ENCODE results near the gene SUSD4. TPM values are rescaled to one million over a fixed set of nuclear protein-coding genes. Genes with fewer than 3 reads are reported as not detected.
A peak's percentile ranks its signal among the peaks of the same experiment; 100 is the strongest.

SUSD4 gene
- total and polyA plus RNA-seq, 7 experiments from 2014 or later = 0.10 to 21.5 (median 7.7) TPM

DNA sequence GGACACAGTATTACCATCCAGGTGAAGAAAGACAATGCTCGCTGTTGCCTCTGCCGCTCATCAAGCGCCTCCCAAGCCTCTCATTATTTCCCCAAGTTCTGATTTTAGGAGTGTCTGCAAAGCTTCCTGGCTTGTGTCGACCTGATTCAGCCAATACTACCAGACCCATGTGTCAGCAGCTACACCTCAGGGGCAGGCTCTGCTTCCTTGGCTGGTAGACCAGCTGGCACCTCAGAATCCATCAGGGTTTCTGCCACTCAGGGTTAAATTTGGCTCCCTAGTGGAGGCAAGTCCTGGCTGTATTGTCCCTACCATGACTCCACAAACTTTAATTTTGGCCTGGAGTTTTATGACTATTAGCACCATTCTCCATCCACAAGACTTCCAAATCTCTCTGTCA is 35.4 kb downstream of the SUSD4 start:
- H3K36me3 ChIP-seq (ENCODE audit: control insufficient read depth in 2 of 3, insufficient read depth in 3 of 3, low read length in 3 of 3) = no peaks in the 10 kb centered on the region
- POLR2A ChIA-PET = no interaction called here
- CTCF ChIA-PET = no interaction called here

DNA sequence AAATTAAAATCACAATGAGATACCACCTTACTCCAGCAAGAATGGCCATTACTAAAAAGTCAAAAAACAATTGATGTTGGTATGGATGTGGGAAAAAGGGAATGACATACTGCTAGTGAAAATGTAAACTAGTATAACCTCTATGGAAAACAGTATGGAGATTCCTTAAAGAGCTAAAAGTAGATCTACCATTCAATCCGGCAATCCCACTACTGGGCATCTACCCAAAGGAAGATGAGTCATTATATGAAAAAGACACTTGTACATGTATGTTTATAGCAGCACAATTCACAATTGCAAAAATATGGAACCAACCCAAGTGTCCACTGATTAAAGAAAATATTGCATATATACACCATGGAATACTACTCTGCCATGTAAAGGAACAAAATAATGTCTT is 37.2 kb downstream of the SUSD4 start:
- ChIA-PET POLR2A (interaction anchor here (0.7 kb wide), 1 partner anchor 905 kb away, joined by 3 read pairs; no protein-coding TSS in a partner anchor), CTCF (no interaction called here)
- no peaks in the 10 kb centered on the region for H3K36me3 ChIP-seq (ENCODE audit: control insufficient read depth in 2 of 3, insufficient read depth in 3 of 3, low read length in 3 of 3)
- H3K27me3 ChIP-seq (ENCODE audit: control insufficient read depth in 2 of 2, insufficient read depth in 2 of 2, low read length in 2 of 2) = no peaks in the 10 kb centered on the region
- intact Hi-C loops (cut with micrococcal nuclease) = no loop called here
- Mint-ChIP-seq H3K9me3 (no peaks in the 10 kb centered on the region), H3K4me1 (peaks cover 6 to 52% (median 48%) of the 10 kb centered on the region in 7 donors), H3K27me3 (peaks cover 0 to 4% (median 0%) of the 10 kb centered on the region in 5 donors), H3K36me3 (peaks cover 0 to 12% (median 0%) of the 10 kb centered on the region in 5 donors), H3K27ac (no peak overlapping the region), H3K4me3 (no peak overlapping the region)
- ATAC-seq (no peak), DNase-seq (no peak)
- H3K4me3 ChIP-seq (ENCODE audit: low read length) = no peak overlapping the region
- peaks cover 0 to 37% of the 10 kb centered on the region in 2 donors for H3K4me1 ChIP-seq (ENCODE audit: control insufficient read depth in 2 of 2, insufficient read depth in 2 of 2, low read length in 2 of 2)
- H3K9me3 ChIP-seq (ENCODE audit: control insufficient read depth in 2 of 3, low read length in 3 of 3) = no peaks in the 10 kb centered on the region
- H3K27ac ChIP-seq (ENCODE audit: low read depth, low read length) = no peak overlapping the region

More for the DNA sequence above, 35.4 kb downstream of the SUSD4 start:
- Histone ChIP-seq H3K27ac (ENCODE audit: low read depth, low read length) (no peak overlapping the region), H3K9me3 (ENCODE audit: control insufficient read depth in 2 of 3, low read length in 3 of 3) (no peaks in the 10 kb centered on the region), H3K4me3 (ENCODE audit: low read length) (no peak overlapping the region), H3K27me3 (ENCODE audit: control insufficient read depth in 2 of 2, insufficient read depth in 2 of 2, low read length in 2 of 2) (no peaks in the 10 kb centered on the region), H3K4me1 (ENCODE audit: control insufficient read depth in 2 of 2, insufficient read depth in 2 of 2, low read length in 2 of 2) (peaks cover 0 to 29% of the 10 kb centered on the region in 2 donors)
- DNase-seq (no peak), ATAC-seq (no peak)
- peaks cover 0 to 12% (median 0%) of the 10 kb centered on the region in 5 donors for H3K36me3 Mint-ChIP-seq
- no peak overlapping the region for H3K4me3 Mint-ChIP-seq
- H3K9me3 Mint-ChIP-seq = no peaks in the 10 kb centered on the region
- intact Hi-C loops (cut with micrococcal nuclease) = no loop called here
- H3K4me1 Mint-ChIP-seq = peaks cover 4 to 53% (median 36%) of the 10 kb centered on the region in 7 donors
- H3K27ac Mint-ChIP-seq = peak overlapping the region in 1 of 9 donors; percentile 12
- no peaks in the 10 kb centered on the region for H3K27me3 Mint-ChIP-seq

DNA sequence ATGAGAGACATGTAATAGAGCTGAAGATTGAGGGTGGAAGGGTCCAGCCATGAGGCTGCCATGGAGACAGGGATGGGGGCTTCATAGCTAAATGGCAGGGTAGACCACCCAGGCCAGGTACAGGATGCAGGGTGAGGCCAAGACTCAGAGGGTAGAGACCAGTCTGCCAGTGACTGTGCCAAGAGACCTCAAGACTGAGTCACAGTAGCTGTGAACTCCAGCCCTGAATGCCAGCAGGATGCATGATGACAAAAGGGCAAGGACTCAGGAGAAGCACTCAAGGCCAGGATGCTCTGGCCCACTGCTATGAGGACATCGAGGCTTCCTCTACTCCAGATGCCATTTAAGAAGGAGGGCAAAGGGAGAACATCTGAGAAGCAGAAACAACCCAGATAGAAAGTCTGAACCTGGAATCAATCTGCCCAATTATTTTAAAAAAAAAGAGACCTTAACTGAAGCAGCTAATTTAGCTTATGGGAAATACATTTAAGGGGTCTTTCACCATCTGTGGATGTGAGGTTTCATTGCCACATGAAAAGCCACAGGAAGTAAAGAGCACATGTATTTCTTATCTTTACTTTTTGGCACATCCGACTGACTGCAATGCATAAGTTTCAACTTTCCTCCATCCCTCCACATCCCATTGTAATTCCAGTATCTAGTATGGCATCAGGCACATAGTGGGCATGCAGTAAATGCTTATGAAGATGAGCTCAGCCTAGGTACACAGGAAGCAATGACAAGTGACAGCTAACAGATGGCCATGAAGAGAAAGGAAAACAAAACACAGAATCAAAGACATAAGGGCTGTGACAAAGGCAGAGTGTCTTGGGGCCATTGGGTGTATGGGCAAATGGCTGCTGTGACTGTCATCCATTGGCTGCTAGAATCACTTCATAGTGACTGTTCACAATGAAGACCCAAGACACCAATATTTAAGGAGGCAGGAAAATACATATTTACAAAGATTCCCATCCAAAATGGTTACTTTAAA is 40.2 kb downstream of the SUSD4 start:
- Histone ChIP-seq H3K4me1 (ENCODE audit: control insufficient read depth in 2 of 2, insufficient read depth in 2 of 2, low read length in 2 of 2) (peaks cover 0 to 26% of the 10 kb centered on the region in 2 donors), H3K9me3 (ENCODE audit: control insufficient read depth in 2 of 3, low read length in 3 of 3) (no peaks in the 10 kb centered on the region), H3K36me3 (ENCODE audit: control insufficient read depth in 2 of 3, insufficient read depth in 3 of 3, low read length in 3 of 3) (no peaks in the 10 kb centered on the region), H3K4me3 (ENCODE audit: low read length) (no peak overlapping the region), H3K27ac (ENCODE audit: low read depth, low read length) (no peak overlapping the region), H3K27me3 (ENCODE audit: control insufficient read depth in 2 of 2, insufficient read depth in 2 of 2, low read length in 2 of 2) (no peaks in the 10 kb centered on the region)
- intact Hi-C loops (cut with micrococcal nuclease) = no loop called here
- POLR2A ChIA-PET = no interaction called here
- Mint-ChIP-seq H3K27me3 (peaks cover 0 to 4% (median 0%) of the 10 kb centered on the region in 5 donors), H3K36me3 (peaks cover 0 to 24% (median 5%) of the 10 kb centered on the region in 5 donors), H3K4me1 (peaks cover 6 to 36% (median 29%) of the 10 kb centered on the region in 7 donors), H3K4me3 (peak overlapping the region in 8 of 10 donors; percentile 40 to 81 (median 58)), H3K9me3 (peaks cover 0 to 2% (median 0%) of the 10 kb centered on the region in 11 donors), H3K27ac (peak overlapping the region in 6 of 9 donors; percentile 1 to 72 (median 51))
- CTCF ChIA-PET = no interaction called here
- DNase-seq (peak in 1 of 9 donors; percentile 5), ATAC-seq (no peak)

DNA sequence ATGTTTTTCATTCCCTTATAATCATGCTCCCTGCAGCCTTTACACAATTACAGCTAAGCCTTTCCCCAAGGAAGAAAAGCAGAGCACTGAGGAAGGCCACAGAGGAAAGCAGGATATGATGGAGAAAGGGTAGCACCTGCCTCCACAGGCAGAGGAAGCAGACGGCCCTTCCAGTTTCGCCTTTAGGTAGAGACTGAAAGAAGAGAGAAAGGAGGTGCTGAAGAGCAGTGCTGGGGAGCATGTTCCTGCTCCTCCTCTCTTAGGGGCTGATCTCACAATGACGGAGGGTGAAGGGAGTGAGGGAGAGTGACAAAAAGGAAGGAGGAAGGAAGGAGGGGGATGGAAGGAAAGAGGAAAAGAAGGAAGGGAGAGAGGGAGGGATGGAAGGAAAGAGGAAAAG is 41.1 kb downstream of the SUSD4 start:
- Histone ChIP-seq H3K4me3 (ENCODE audit: low read length) (no peak overlapping the region), H3K9me3 (ENCODE audit: control insufficient read depth in 2 of 3, low read length in 3 of 3) (no peaks in the 10 kb centered on the region), H3K4me1 (ENCODE audit: control insufficient read depth in 2 of 2, insufficient read depth in 2 of 2, low read length in 2 of 2) (peaks cover 0 to 26% of the 10 kb centered on the region in 2 donors), H3K27ac (ENCODE audit: low read depth, low read length) (no peak overlapping the region), H3K36me3 (ENCODE audit: control insufficient read depth in 2 of 3, insufficient read depth in 3 of 3, low read length in 3 of 3) (no peaks in the 10 kb centered on the region), H3K27me3 (ENCODE audit: control insufficient read depth in 2 of 2, insufficient read depth in 2 of 2, low read length in 2 of 2) (no peaks in the 10 kb centered on the region)
- CTCF ChIA-PET = no interaction called here
- H3K27me3 Mint-ChIP-seq = peaks cover 0 to 4% (median 0%) of the 10 kb centered on the region in 5 donors
- ATAC-seq = no peak
- H3K27ac Mint-ChIP-seq = peak overlapping the region in 7 of 9 donors; percentile 8 to 75 (median 41)
- POLR2A ChIA-PET = no interaction called here
- peaks cover 6 to 36% (median 29%) of the 10 kb centered on the region in 7 donors for H3K4me1 Mint-ChIP-seq
- no peak for DNase-seq
- H3K9me3 Mint-ChIP-seq = peaks cover 0 to 2% (median 0%) of the 10 kb centered on the region in 11 donors
- peaks cover 0 to 24% (median 5%) of the 10 kb centered on the region in 5 donors for H3K36me3 Mint-ChIP-seq
- intact Hi-C loops (cut with micrococcal nuclease) = no loop called here
- H3K4me3 Mint-ChIP-seq = peak overlapping the region in 8 of 10 donors; percentile 1 to 65 (median 51)

DNA sequence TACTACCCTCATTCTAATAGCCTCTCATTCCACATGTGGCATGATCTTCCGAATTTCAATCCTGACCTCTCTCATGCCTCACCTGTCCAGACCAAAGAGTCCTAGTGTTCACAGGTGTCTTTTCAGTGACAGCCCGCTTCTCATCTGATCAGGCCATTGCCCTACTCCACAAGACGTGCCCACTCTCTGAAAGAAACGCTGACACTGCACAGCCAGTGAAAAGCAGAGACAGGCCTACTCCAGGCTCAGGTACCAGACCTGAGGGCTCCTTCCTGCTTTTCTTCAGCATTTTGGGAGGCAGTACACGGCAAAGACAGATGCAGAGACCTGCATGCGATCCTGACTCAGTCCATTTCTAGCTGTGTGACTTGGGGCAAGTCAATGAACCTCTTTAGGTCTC is 43.0 kb downstream of the SUSD4 start:
- peaks cover 0 to 4% (median 0%) of the 10 kb centered on the region in 5 donors for H3K27me3 Mint-ChIP-seq
- Histone ChIP-seq H3K4me1 (ENCODE audit: control insufficient read depth in 2 of 2, insufficient read depth in 2 of 2, low read length in 2 of 2) (peaks cover 0 to 29% of the 10 kb centered on the region in 2 donors), H3K4me3 (ENCODE audit: low read length) (no peak overlapping the region), H3K9me3 (ENCODE audit: control insufficient read depth in 2 of 3, low read length in 3 of 3) (no peaks in the 10 kb centered on the region), H3K36me3 (ENCODE audit: control insufficient read depth in 2 of 3, insufficient read depth in 3 of 3, low read length in 3 of 3) (no peaks in the 10 kb centered on the region), H3K27me3 (ENCODE audit: control insufficient read depth in 2 of 2, insufficient read depth in 2 of 2, low read length in 2 of 2) (no peaks in the 10 kb centered on the region), H3K27ac (ENCODE audit: low read depth, low read length) (no peak overlapping the region)
- ATAC-seq (no peak), DNase-seq (no peak)
- peaks cover 0 to 18% (median 5%) of the 10 kb centered on the region in 5 donors for H3K36me3 Mint-ChIP-seq
- H3K9me3 Mint-ChIP-seq = peaks cover 0 to 2% (median 0%) of the 10 kb centered on the region in 11 donors
- peaks cover 6 to 44% (median 31%) of the 10 kb centered on the region in 7 donors for H3K4me1 Mint-ChIP-seq
- ChIA-PET CTCF (no interaction called here), POLR2A (no interaction called here)
- H3K27ac Mint-ChIP-seq = peak overlapping the region in 2 of 9 donors; percentile 34 to 38
- intact Hi-C loops (cut with micrococcal nuclease) = no loop called here
- H3K4me3 Mint-ChIP-seq = no peak overlapping the region

DNA sequence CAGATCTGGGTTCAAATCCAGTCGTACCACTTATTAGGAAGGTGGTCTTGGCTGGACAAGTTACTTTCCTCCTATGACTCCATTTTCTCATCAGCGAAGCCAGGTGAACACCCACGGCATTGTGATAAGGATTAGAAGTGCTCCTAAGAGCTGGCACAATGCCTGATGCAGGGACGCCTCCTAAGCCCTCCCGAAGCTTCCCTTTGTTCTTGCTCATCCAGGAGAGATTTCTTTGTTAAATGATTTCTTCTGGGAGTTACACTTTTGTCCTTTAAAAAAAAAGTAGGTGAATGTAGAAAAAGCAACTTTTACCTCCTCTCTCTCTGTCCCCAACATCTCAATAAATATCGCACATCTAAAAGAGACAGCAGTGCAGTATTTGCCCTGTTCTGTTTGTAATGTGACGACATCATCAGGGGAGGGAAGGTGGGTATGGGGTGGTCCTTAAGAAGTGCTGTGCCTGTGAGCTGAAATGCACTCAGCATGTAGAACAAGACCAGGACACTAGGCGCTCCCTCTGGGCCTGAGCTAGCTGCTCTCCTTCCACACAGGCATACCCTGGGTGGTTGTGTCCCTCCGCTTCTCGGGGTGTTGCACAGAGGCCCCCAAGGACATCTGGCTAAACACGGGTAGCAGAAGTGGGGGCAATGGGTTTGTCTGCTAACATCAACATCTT is 43.9 kb downstream of the SUSD4 start:
- no peak overlapping the region for H3K4me3 Mint-ChIP-seq
- peaks cover 0 to 2% (median 0%) of the 10 kb centered on the region in 11 donors for H3K9me3 Mint-ChIP-seq
- peaks cover 0 to 12% (median 5%) of the 10 kb centered on the region in 5 donors for H3K36me3 Mint-ChIP-seq
- H3K27ac ChIP-seq (ENCODE audit: low read depth, low read length) = no peak overlapping the region
- H3K27me3 Mint-ChIP-seq = peaks cover 0 to 4% (median 0%) of the 10 kb centered on the region in 5 donors
- no peak for DNase-seq
- no peaks in the 10 kb centered on the region for H3K9me3 ChIP-seq (ENCODE audit: control insufficient read depth in 2 of 3, low read length in 3 of 3)
- H3K27me3 ChIP-seq (ENCODE audit: control insufficient read depth in 2 of 2, insufficient read depth in 2 of 2, low read length in 2 of 2) = no peaks in the 10 kb centered on the region
- H3K4me3 ChIP-seq (ENCODE audit: low read length) = no peak overlapping the region
- ChIA-PET POLR2A (no interaction called here), CTCF (no interaction called here)
- intact Hi-C loops (cut with micrococcal nuclease) = no loop called here
- no peaks in the 10 kb centered on the region for H3K36me3 ChIP-seq (ENCODE audit: control insufficient read depth in 2 of 3, insufficient read depth in 3 of 3, low read length in 3 of 3)
- peaks cover 6 to 49% (median 38%) of the 10 kb centered on the region in 7 donors for H3K4me1 Mint-ChIP-seq
- peaks cover 0 to 38% of the 10 kb centered on the region in 2 donors for H3K4me1 ChIP-seq (ENCODE audit: control insufficient read depth in 2 of 2, insufficient read depth in 2 of 2, low read length in 2 of 2)
- no peak overlapping the region for H3K27ac Mint-ChIP-seq
- ATAC-seq = no peak

Measured in naive thymus-derived CD4-positive, alpha-beta T cell (primary cell).